Activated naive CD8-positive, alpha-beta T cell (primary cell): ENCODE data around the gene AGPAT3.
A peak's percentile ranks its signal among the peaks of the same experiment; 100 is the strongest.

Source experiments
- H3K27ac Mint-ChIP-seq: one replicate; pipeline ENCODE4 v1.8.0; 2021; ENCODE audit warnings: mixed read lengths
- H3K27me3 Mint-ChIP-seq: one replicate; pipeline ENCODE4 v1.8.0; 2021; ENCODE audit warnings: mixed read lengths
- H3K36me3 Mint-ChIP-seq: one replicate; pipeline ENCODE4 v1.8.0; 2021; ENCODE audit warnings: mixed read lengths
- H3K4me1 Mint-ChIP-seq: one replicate; pipeline ENCODE4 v1.8.0; 2021; ENCODE audit warnings: low read depth, mixed read lengths
- H3K4me3 Mint-ChIP-seq: one replicate; pipeline ENCODE4 v1.8.0; 2021; ENCODE audit warnings: mild to moderate bottlenecking, mixed read lengths
- H3K9me3 Mint-ChIP-seq: one replicate; pipeline ENCODE4 v1.8.0; 2021; ENCODE audit warnings: low read depth, mixed read lengths

AGPAT3 gene

GRCh38 chr21:43921979-43922945 lies 57.2 kb downstream of the AGPAT3 start:
- Mint-ChIP-seq H3K27ac (peak overlapping the region; percentile 99), H3K4me3 (peak overlapping the region; percentile 82), H3K4me1 (peaks cover 54% of the 10 kb centered on the region), H3K27me3 (no peaks in the 10 kb centered on the region), H3K36me3 (peaks cover 5% of the 10 kb centered on the region), H3K9me3 (no peaks in the 10 kb centered on the region)

- H3K36me3 Mint-ChIP-seq = peaks cover 5% of the 10 kb centered on the region
- no peaks in the 10 kb centered on the region for H3K27me3 Mint-ChIP-seq
- peak overlapping the region; percentile 99 for H3K27ac Mint-ChIP-seq
- H3K9me3 Mint-ChIP-seq = no peaks in the 10 kb centered on the region
- no peak overlapping the region for H3K4me3 Mint-ChIP-seq
- peaks cover 50% of the 10 kb centered on the region for H3K4me1 Mint-ChIP-seq
These were observed 57.9 kb downstream of the AGPAT3 start for GRCh38 chr21:43922949-43923348.

- Mint-ChIP-seq H3K27me3 (no peaks in the 10 kb centered on the region), H3K27ac (peak overlapping the region; percentile 99), H3K4me1 (peaks cover 46% of the 10 kb centered on the region)
These were observed 58.4 kb downstream of the AGPAT3 start for GRCh38 chr21:43923391-43923790.

GRCh38 chr21:43924421-43925095 lies 59.5 kb downstream of the AGPAT3 start:
- Mint-ChIP-seq H3K27ac (peak overlapping the region; percentile 34), H3K4me1 (peaks cover 38% of the 10 kb centered on the region), H3K27me3 (no peaks in the 10 kb centered on the region), H3K9me3 (no peaks in the 10 kb centered on the region), H3K36me3 (peaks cover 5% of the 10 kb centered on the region), H3K4me3 (no peak overlapping the region)

More at GRCh38 chr21:43923391-43923790, 58.4 kb downstream of the AGPAT3 start:
- Mint-ChIP-seq H3K9me3 (no peaks in the 10 kb centered on the region), H3K36me3 (peaks cover 5% of the 10 kb centered on the region), H3K4me3 (no peak overlapping the region)

GRCh38 chr21:43925096-43925481 lies 60.1 kb downstream of the AGPAT3 start:
- no peaks in the 10 kb centered on the region for H3K27me3 Mint-ChIP-seq
- no peak overlapping the region for H3K27ac Mint-ChIP-seq
- H3K4me1 Mint-ChIP-seq = peaks cover 36% of the 10 kb centered on the region

GRCh38 chr21:43925609-43926008 lies 60.6 kb downstream of the AGPAT3 start:
- Mint-ChIP-seq H3K4me1 (peaks cover 31% of the 10 kb centered on the region), H3K27me3 (no peaks in the 10 kb centered on the region), H3K9me3 (no peaks in the 10 kb centered on the region), H3K27ac (peak overlapping the region; percentile 10), H3K4me3 (no peak overlapping the region), H3K36me3 (peaks cover 5% of the 10 kb centered on the region)

More at GRCh38 chr21:43925096-43925481, 60.1 kb downstream of the AGPAT3 start:
- Mint-ChIP-seq H3K36me3 (peaks cover 5% of the 10 kb centered on the region), H3K4me3 (no peak overlapping the region), H3K9me3 (no peaks in the 10 kb centered on the region)

GRCh38 chr21:43926196-43926595 lies 61.2 kb downstream of the AGPAT3 start:
- Mint-ChIP-seq H3K4me1 (peaks cover 25% of the 10 kb centered on the region), H3K9me3 (no peaks in the 10 kb centered on the region), H3K27ac (no peak overlapping the region), H3K27me3 (no peaks in the 10 kb centered on the region), H3K4me3 (no peak overlapping the region), H3K36me3 (peaks cover 5% of the 10 kb centered on the region)

GRCh38 chr21:43927591-43928221 lies 62.7 kb downstream of the AGPAT3 start:
- H3K27me3 Mint-ChIP-seq = no peaks in the 10 kb centered on the region
- peaks cover 10% of the 10 kb centered on the region for H3K4me1 Mint-ChIP-seq
- H3K36me3 Mint-ChIP-seq = no peaks in the 10 kb centered on the region
- no peak overlapping the region for H3K4me3 Mint-ChIP-seq
- H3K27ac Mint-ChIP-seq = no peak overlapping the region
- no peaks in the 10 kb centered on the region for H3K9me3 Mint-ChIP-seq

- H3K4me1 Mint-ChIP-seq = peaks cover 4% of the 10 kb centered on the region
- H3K9me3 Mint-ChIP-seq = no peaks in the 10 kb centered on the region
- no peaks in the 10 kb centered on the region for H3K27me3 Mint-ChIP-seq
- H3K27ac Mint-ChIP-seq = no peak overlapping the region
- no peak overlapping the region for H3K4me3 Mint-ChIP-seq
- no peaks in the 10 kb centered on the region for H3K36me3 Mint-ChIP-seq
These were observed 63.5 kb downstream of the AGPAT3 start for GRCh38 chr21:43928222-43929125.

GRCh38 chr21:43929217-43929971 lies 64.4 kb downstream of the AGPAT3 start:
- Mint-ChIP-seq H3K9me3 (no peaks in the 10 kb centered on the region), H3K4me1 (peaks cover 2% of the 10 kb centered on the region), H3K4me3 (no peak overlapping the region), H3K36me3 (no peaks in the 10 kb centered on the region), H3K27me3 (no peaks in the 10 kb centered on the region), H3K27ac (no peak overlapping the region)

GRCh38 chr21:43930074-43930847 lies 65.2 kb downstream of the AGPAT3 start:
- Mint-ChIP-seq H3K4me3 (no peak overlapping the region), H3K36me3 (no peaks in the 10 kb centered on the region), H3K4me1 (peaks cover 2% of the 10 kb centered on the region), H3K27me3 (no peaks in the 10 kb centered on the region), H3K9me3 (no peaks in the 10 kb centered on the region), H3K27ac (no peak overlapping the region)

GRCh38 chr21:43930848-43931375 lies 65.9 kb downstream of the AGPAT3 start:
- Mint-ChIP-seq H3K9me3 (no peaks in the 10 kb centered on the region), H3K4me1 (peaks cover 2% of the 10 kb centered on the region), H3K27ac (peak overlapping the region; percentile 16), H3K4me3 (no peak overlapping the region), H3K36me3 (no peaks in the 10 kb centered on the region), H3K27me3 (no peaks in the 10 kb centered on the region)

GRCh38 chr21:43931489-43931888 lies 66.5 kb downstream of the AGPAT3 start:
- H3K36me3 Mint-ChIP-seq = no peaks in the 10 kb centered on the region
- no peaks in the 10 kb centered on the region for H3K9me3 Mint-ChIP-seq
- peak overlapping the region; percentile 16 for H3K27ac Mint-ChIP-seq
- peaks cover 2% of the 10 kb centered on the region for H3K4me1 Mint-ChIP-seq
- H3K4me3 Mint-ChIP-seq = no peak overlapping the region
- no peaks in the 10 kb centered on the region for H3K27me3 Mint-ChIP-seq
